GM13977 (cell line): ENCODE data around the gene HGF.

Experiments used
- DNase-seq: peaks from one replicate; pipeline ENCODE4 v3.0.0; 2012; ENCODE audit warnings: low spot score
- CTCF ChIP-seq: IDR thresholded peaks from 2 replicates; pipeline ENCODE4 v1.5.1; 2012; ENCODE audit warnings: mild to moderate bottlenecking, control low read depth; ENCODE audit not compliant: insufficient read depth; ENCODE audit errors: extremely low read depth, missing control alignments
- in situ Hi-C: fragments of 300-500 bp; cut with MboI; formaldehyde crosslinking; loops from one replicate; pipeline ENCODE4 v1.12.0; 2022; ENCODE audit warnings: low sequenced_read_pairs, low pct_unique_long_range_greater_than_20kb, mixed read lengths, inconsistent platforms; ENCODE audit not compliant: unreplicated experiment

Gene HGF

GRCh38 chr7:81788246-81788645, 18.4 kb upstream of the HGF start:
- in situ Hi-C loops = no loop called here
- no peak for DNase-seq
- TF ChIP-seq CTCF = no peak

DNA sequence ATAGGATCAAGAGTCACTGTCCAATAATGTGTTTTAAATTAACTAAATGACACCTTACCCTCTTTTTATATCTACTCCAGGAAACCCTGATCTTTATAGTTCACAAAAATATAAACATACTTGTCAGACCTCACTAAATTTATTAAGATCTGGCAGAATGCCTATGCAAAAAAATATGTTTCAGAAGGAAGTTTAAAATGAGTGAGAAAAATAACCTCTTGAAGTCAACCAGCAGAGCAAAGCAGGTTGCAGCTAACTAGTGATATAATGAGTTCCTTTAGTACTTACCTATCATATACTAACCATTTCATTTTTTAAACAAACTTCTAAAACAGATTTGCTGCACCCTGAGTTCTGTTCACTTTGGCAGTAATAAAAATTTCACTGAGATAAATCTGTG, 14.0 kb upstream of the HGF start:
- DNase-seq = no peak
- no peak for TF ChIP-seq CTCF
- in situ Hi-C loops = no loop called here

DNA sequence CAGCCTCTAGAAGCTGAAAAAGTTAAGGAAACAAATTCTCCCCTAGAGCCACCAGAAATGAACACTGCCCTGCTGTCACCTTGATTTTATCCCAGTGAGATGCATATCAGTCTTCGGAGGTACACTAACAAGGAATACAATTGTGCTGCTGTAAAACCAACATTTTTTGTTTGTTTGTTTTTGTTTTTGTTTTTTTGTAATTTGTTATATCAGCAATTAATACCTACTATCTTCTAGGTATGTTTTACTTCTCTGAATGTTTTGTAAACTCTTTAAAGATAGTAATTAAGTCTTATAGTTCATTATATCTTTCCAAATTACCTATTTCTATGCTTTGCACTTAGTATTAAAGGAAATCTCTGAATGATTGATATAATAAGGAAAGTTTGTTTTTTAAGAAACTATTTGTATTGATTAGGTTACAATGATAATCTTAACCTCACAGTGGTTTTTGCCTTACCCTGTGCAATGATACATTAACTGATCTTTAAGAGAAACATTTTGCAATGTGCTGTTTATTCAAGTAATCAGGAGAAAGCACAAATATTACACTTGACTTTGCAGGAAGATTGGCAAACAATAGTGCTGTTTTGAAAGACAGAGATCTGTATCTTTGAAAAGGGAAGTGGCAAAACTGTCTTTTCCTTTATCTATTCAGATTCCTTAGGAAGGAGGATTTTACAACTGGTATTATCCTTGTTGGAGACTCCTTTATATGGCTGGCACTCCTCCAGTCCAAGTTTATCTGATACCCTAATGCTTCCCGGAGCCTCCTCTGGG, 11.3 kb upstream of the HGF start:
- TF ChIP-seq CTCF = no peak
- DNase-seq = no peak
- in situ Hi-C loops = no loop called here

DNA sequence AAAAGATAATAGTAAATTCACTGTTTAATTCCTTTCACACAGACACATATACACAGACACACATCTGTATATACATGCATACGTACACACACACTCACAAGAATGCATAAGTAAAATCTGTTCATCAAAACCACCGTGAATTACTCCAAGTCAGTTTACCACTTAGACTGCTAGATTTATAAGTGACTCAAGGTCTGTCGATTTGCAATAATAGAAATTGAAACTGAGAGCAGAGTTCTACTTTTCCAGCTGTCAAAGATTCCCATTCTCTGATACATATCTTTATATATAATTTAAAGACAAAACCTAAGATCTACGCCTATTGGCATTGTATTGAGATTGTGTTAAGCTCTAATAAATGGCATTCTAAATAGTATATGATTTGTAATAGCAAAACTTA, 9.9 kb upstream of the HGF start:
- no peak for DNase-seq
- no peak for TF ChIP-seq CTCF
- in situ Hi-C loops = no loop called here

- in situ Hi-C loops = no loop called here
- TF ChIP-seq CTCF = no peak
- no peak for DNase-seq
These were observed 7.8 kb upstream of the HGF start for GRCh38 chr7:81777697-81778096.

DNA sequence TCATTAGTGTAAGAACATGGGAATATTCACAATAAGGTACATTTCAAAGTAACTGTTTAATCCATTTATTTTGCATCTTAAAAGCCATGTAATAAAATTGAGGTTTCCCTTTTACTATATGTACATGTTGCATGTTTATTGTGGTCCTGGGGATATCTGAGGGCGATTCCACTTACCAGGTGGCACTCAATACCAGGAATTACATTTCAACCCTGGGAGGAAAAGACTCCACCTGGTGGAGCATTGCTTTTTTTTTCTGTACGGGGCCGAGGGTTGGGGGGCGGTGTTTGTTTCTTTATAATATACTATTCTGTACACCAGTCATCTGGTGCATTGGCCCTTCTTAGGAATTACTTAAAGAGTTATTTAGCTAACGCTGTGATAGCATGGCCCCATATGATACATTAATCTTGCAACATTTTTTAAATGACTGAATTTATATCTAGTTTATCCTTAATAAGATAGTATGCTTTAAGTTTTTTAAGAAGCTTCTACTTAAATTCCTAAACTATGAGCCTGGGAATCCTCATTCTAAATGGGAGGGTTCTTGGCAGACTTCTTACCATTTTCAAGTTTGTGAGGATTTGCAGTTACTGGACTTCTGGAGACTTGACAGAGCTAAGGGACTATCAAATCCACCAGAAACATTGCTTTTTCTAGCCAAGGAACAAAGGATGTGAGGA, 7.2 kb upstream of the HGF start:
- DNase-seq = no peak
- in situ Hi-C loops = no loop called here
- no peak for TF ChIP-seq CTCF
